ENCODE data around the gene PCYOX1L.

Gene PCYOX1L

GRCh38 chr5:149323210-149323609 is 34.6 kb upstream of the PCYOX1L start:
- Mint-ChIP-seq H3K27me3 (no peaks in the 10 kb centered on the region), H3K4me1 (no peaks in the 10 kb centered on the region), H3K27ac (ENCODE audit: low read depth) (no peak overlapping the region), H3K9me3 (no peaks in the 10 kb centered on the region), H3K36me3 (ENCODE audit: insufficient read depth) (no peaks in the 10 kb centered on the region), H3K4me3 (no peak overlapping the region)
- ATAC-seq (replicated peaks; ENCODE audit: extremely low read depth, poor library complexity, severe bottlenecking) (no peak), DNase-seq (ENCODE audit: low spot score in 2 of 2) (no peak)

- Mint-ChIP-seq H3K36me3 (ENCODE audit: insufficient read depth) (no peaks in the 10 kb centered on the region), H3K27me3 (no peaks in the 10 kb centered on the region), H3K4me3 (no peak overlapping the region), H3K27ac (ENCODE audit: low read depth) (no peak overlapping the region), H3K9me3 (no peaks in the 10 kb centered on the region), H3K4me1 (no peaks in the 10 kb centered on the region)
- ATAC-seq (replicated peaks; ENCODE audit: extremely low read depth, poor library complexity, severe bottlenecking) (no peak), DNase-seq (ENCODE audit: low spot score in 2 of 2) (no peak)
Measured at GRCh38 chr5:149323621-149324205, 34.1 kb upstream of the PCYOX1L start.

GRCh38 chr5:149324641-149325040 is 33.2 kb upstream of the PCYOX1L start:
- Mint-ChIP-seq H3K9me3 (no peaks in the 10 kb centered on the region), H3K36me3 (ENCODE audit: insufficient read depth) (no peaks in the 10 kb centered on the region), H3K4me1 (no peaks in the 10 kb centered on the region), H3K27me3 (no peaks in the 10 kb centered on the region), H3K27ac (ENCODE audit: low read depth) (no peak overlapping the region), H3K4me3 (no peak overlapping the region)
- ATAC-seq (replicated peaks; ENCODE audit: extremely low read depth, poor library complexity, severe bottlenecking) (no peak), DNase-seq (ENCODE audit: low spot score in 2 of 2) (no peak)

GRCh38 chr5:149325166-149325735 is 32.6 kb upstream of the PCYOX1L start:
- H3K27ac Mint-ChIP-seq (ENCODE audit: low read depth) = no peak overlapping the region
- no peaks in the 10 kb centered on the region for H3K36me3 Mint-ChIP-seq (ENCODE audit: insufficient read depth)
- DNase-seq (ENCODE audit: low spot score in 2 of 2) (no peak), ATAC-seq (replicated peaks; ENCODE audit: extremely low read depth, poor library complexity, severe bottlenecking) (no peak)
- H3K4me3 Mint-ChIP-seq = no peak overlapping the region
- H3K9me3 Mint-ChIP-seq = no peaks in the 10 kb centered on the region
- no peaks in the 10 kb centered on the region for H3K4me1 Mint-ChIP-seq
- H3K27me3 Mint-ChIP-seq = no peaks in the 10 kb centered on the region

- no peak overlapping the region for H3K27ac Mint-ChIP-seq (ENCODE audit: low read depth)
- ATAC-seq (replicated peaks; ENCODE audit: extremely low read depth, poor library complexity, severe bottlenecking) (no peak), DNase-seq (ENCODE audit: low spot score in 2 of 2) (no peak)
- H3K9me3 Mint-ChIP-seq = no peaks in the 10 kb centered on the region
- no peaks in the 10 kb centered on the region for H3K36me3 Mint-ChIP-seq (ENCODE audit: insufficient read depth)
- no peak overlapping the region for H3K4me3 Mint-ChIP-seq
- no peaks in the 10 kb centered on the region for H3K4me1 Mint-ChIP-seq
- H3K27me3 Mint-ChIP-seq = no peaks in the 10 kb centered on the region
Measured at GRCh38 chr5:149325894-149326293, 32.0 kb upstream of the PCYOX1L start.

GRCh38 chr5:149326611-149327010 is 31.2 kb upstream of the PCYOX1L start:
- H3K4me1 Mint-ChIP-seq = no peaks in the 10 kb centered on the region
- no peak overlapping the region for H3K27ac Mint-ChIP-seq (ENCODE audit: low read depth)
- H3K27me3 Mint-ChIP-seq = no peaks in the 10 kb centered on the region
- H3K9me3 Mint-ChIP-seq = no peaks in the 10 kb centered on the region
- no peak overlapping the region for H3K4me3 Mint-ChIP-seq
- no peaks in the 10 kb centered on the region for H3K36me3 Mint-ChIP-seq (ENCODE audit: insufficient read depth)
- ATAC-seq (replicated peaks; ENCODE audit: extremely low read depth, poor library complexity, severe bottlenecking) (no peak), DNase-seq (ENCODE audit: low spot score in 2 of 2) (no peak)

- Mint-ChIP-seq H3K4me1 (no peaks in the 10 kb centered on the region), H3K4me3 (no peak overlapping the region), H3K36me3 (ENCODE audit: insufficient read depth) (no peaks in the 10 kb centered on the region), H3K27me3 (no peaks in the 10 kb centered on the region), H3K9me3 (no peaks in the 10 kb centered on the region), H3K27ac (ENCODE audit: low read depth) (no peak overlapping the region)
- ATAC-seq (replicated peaks; ENCODE audit: extremely low read depth, poor library complexity, severe bottlenecking) (no peak), DNase-seq (ENCODE audit: low spot score in 2 of 2) (no peak)
Measured at GRCh38 chr5:149328177-149328576, 29.7 kb upstream of the PCYOX1L start.

- H3K4me1 Mint-ChIP-seq = no peaks in the 10 kb centered on the region
- no peak overlapping the region for H3K4me3 Mint-ChIP-seq
- peaks cover 9% of the 10 kb centered on the region for H3K27me3 Mint-ChIP-seq
- no peaks in the 10 kb centered on the region for H3K9me3 Mint-ChIP-seq
- peaks cover 4% of the 10 kb centered on the region for H3K36me3 Mint-ChIP-seq (ENCODE audit: insufficient read depth)
- H3K27ac Mint-ChIP-seq (ENCODE audit: low read depth) = no peak overlapping the region
- no peak for DNase-seq (ENCODE audit: low spot score in 2 of 2)
- ATAC-seq (replicated peaks; ENCODE audit: extremely low read depth, poor library complexity, severe bottlenecking) = no peak
Measured at GRCh38 chr5:149333711-149334443, 24.0 kb upstream of the PCYOX1L start.

GRCh38 chr5:149337736-149338135 is 20.1 kb upstream of the PCYOX1L start:
- DNase-seq (ENCODE audit: low spot score in 2 of 2) (no peak), ATAC-seq (replicated peaks; ENCODE audit: extremely low read depth, poor library complexity, severe bottlenecking) (no peak)
- Mint-ChIP-seq H3K27ac (ENCODE audit: low read depth) (no peak overlapping the region), H3K27me3 (peaks cover 9% of the 10 kb centered on the region), H3K4me3 (no peak overlapping the region), H3K36me3 (ENCODE audit: insufficient read depth) (peaks cover 4% of the 10 kb centered on the region), H3K9me3 (no peaks in the 10 kb centered on the region), H3K4me1 (no peaks in the 10 kb centered on the region)

GRCh38 chr5:149338364-149338763 is 19.5 kb upstream of the PCYOX1L start:
- no peaks in the 10 kb centered on the region for H3K4me1 Mint-ChIP-seq
- no peaks in the 10 kb centered on the region for H3K9me3 Mint-ChIP-seq
- DNase-seq (ENCODE audit: low spot score in 2 of 2) (no peak), ATAC-seq (replicated peaks; ENCODE audit: extremely low read depth, poor library complexity, severe bottlenecking) (no peak)
- peaks cover 4% of the 10 kb centered on the region for H3K36me3 Mint-ChIP-seq (ENCODE audit: insufficient read depth)
- H3K27ac Mint-ChIP-seq (ENCODE audit: low read depth) = no peak overlapping the region
- peaks cover 9% of the 10 kb centered on the region for H3K27me3 Mint-ChIP-seq
- H3K4me3 Mint-ChIP-seq = no peak overlapping the region

- Mint-ChIP-seq H3K9me3 (no peaks in the 10 kb centered on the region), H3K4me3 (no peak overlapping the region), H3K27ac (ENCODE audit: low read depth) (no peak overlapping the region), H3K4me1 (peaks cover 18% of the 10 kb centered on the region), H3K36me3 (ENCODE audit: insufficient read depth) (peaks cover 8% of the 10 kb centered on the region), H3K27me3 (no peaks in the 10 kb centered on the region)
- no peak for DNase-seq (ENCODE audit: low spot score in 2 of 2)
- ATAC-seq (replicated peaks; ENCODE audit: extremely low read depth, poor library complexity, severe bottlenecking) = no peak
Measured at GRCh38 chr5:149340920-149341319, 16.9 kb upstream of the PCYOX1L start.

GRCh38 chr5:149341876-149342275 is 16.0 kb upstream of the PCYOX1L start:
- ATAC-seq (replicated peaks; ENCODE audit: extremely low read depth, poor library complexity, severe bottlenecking) (no peak), DNase-seq (ENCODE audit: low spot score in 2 of 2) (no peak)
- peaks cover 12% of the 10 kb centered on the region for H3K36me3 Mint-ChIP-seq (ENCODE audit: insufficient read depth)
- no peaks in the 10 kb centered on the region for H3K9me3 Mint-ChIP-seq
- H3K4me3 Mint-ChIP-seq = no peak overlapping the region
- no peaks in the 10 kb centered on the region for H3K27me3 Mint-ChIP-seq
- peaks cover 24% of the 10 kb centered on the region for H3K4me1 Mint-ChIP-seq
- H3K27ac Mint-ChIP-seq (ENCODE audit: low read depth) = no peak overlapping the region

- no peak for DNase-seq (ENCODE audit: low spot score in 2 of 2)
- Mint-ChIP-seq H3K27ac (ENCODE audit: low read depth) (no peak overlapping the region), H3K27me3 (no peaks in the 10 kb centered on the region), H3K9me3 (no peaks in the 10 kb centered on the region), H3K36me3 (ENCODE audit: insufficient read depth) (peaks cover 22% of the 10 kb centered on the region), H3K4me3 (peak overlapping the region; percentile 90), H3K4me1 (peaks cover 44% of the 10 kb centered on the region)
- no peak for ATAC-seq (replicated peaks; ENCODE audit: extremely low read depth, poor library complexity, severe bottlenecking)
Measured at GRCh38 chr5:149344151-149344550, 13.7 kb upstream of the PCYOX1L start.

All from central memory CD8-positive, alpha-beta T cell (primary cell).